Measurements from ENCODE around the gene TSPAN33. TPM values are rescaled to one million over a fixed set of nuclear protein-coding genes. Genes with fewer than 3 reads are reported as not detected.

TSPAN33 gene
- total RNA-seq, 4 donors from 2014 or later, result 5.6 to 9.1 (median 7.8) TPM

DNA sequence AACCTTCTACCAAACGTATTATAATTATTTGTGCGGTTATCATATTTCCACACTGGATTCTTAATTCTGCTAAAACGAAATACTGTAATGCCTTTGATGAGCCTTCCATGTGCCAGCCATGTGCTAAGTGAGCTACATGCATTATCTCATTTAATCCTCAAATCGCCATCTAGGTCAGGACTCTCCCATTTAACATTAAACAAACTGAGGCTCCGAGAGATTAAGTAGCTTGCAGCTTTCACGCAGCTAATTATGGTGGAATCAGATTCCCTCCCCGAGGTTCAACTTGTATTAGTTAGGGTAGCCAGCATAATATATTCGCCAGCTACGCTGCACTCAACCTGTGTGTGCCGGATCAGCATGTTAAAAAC lies 798 bp upstream of the TSPAN33 start:
- H3K4me1 ChIP-seq, result peaks cover 7 to 13% of the 10 kb centered on the region in 2 donors
- no peaks in the 10 kb centered on the region for H3K36me3 ChIP-seq
- peaks cover 0 to 13% (median 7%) of the 10 kb centered on the region in 3 donors for H3K27me3 ChIP-seq
- DNase-seq, result no peak
- in situ Hi-C loops (cut with MboI; ENCODE audit: low sequenced_read_pairs in 4 of 4) (no loop called here), intact Hi-C loops (cut with DNase I; ENCODE audit: low total_unique reads) (no loop called here)
- H3K4me3 ChIP-seq, result peak overlapping the region in 3 of 4 donors; percentile 59 to 62 (median 61)
- no peak for ATAC-seq
- H3K9me3 ChIP-seq, result no peaks in the 10 kb centered on the region
- TF ChIP-seq POLR2A (IDR thresholded peaks at IDR 0.05) (no peak), CTCF (IDR thresholded peaks at IDR 0.05 in 4 of 5, conservative IDR thresholded peaks at IDR 0.05 in 1 of 5) (no peak)
- H3K27ac ChIP-seq, result no peak overlapping the region

DNA sequence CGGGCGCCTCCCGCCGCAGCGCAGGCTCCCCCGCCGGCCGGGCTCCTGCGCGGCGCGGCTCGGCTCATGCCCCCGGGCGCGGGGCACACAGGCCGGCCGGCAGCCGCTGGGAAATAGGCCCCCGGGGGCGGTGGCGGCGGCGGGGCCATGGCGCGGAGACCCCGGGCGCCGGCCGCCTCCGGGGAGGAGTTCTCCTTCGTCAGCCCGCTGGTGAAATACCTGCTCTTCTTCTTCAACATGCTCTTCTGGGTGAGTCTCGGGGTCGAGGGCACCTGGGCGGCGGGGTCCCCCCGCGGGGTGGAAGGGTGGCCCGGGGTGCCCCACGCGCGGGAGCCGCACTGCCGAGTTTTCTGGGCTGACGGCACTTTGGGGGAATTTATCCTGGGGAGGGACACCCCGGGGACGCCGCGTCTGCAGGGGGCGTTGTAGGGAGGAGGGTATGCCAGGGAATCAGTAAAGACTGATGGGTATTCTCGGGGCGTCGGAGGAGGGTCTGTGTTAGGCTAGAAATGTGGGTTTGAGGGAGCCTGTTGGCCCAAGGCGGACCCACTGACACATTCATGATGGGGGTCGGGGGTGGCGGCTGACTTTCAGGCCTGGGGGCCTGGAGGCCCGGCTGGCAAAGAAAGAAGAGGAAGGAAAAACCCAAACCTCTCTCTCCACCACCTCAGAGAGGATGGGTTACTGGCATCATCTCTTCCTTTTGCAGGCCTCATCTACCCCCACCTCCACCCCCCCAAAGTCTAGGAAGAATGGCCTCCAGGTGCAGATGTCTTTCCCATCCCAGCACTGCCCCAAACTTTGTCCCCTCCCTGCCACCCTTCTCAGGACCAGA lies 544 bp downstream of the TSPAN33 start:
- in situ Hi-C loops (cut with MboI; ENCODE audit: low sequenced_read_pairs in 4 of 4), result no loop called here

GRCh38 chr7:129146237-129146979 lies 1.9 kb downstream of the TSPAN33 start:
- TF ChIP-seq CTCF (IDR thresholded peaks at IDR 0.05 in 4 of 5, conservative IDR thresholded peaks at IDR 0.05 in 1 of 5) (no peak), POLR2A (IDR thresholded peaks at IDR 0.05) (no peak)
- Histone ChIP-seq H3K27me3 (peaks cover 0 to 13% (median 7%) of the 10 kb centered on the region in 3 donors), H3K36me3 (no peaks in the 10 kb centered on the region), H3K4me1 (peaks cover 7 to 13% of the 10 kb centered on the region in 2 donors), H3K27ac (no peak overlapping the region), H3K9me3 (no peaks in the 10 kb centered on the region), H3K4me3 (no peak overlapping the region)
- DNase-seq (no peak), ATAC-seq (no peak)
- in situ Hi-C loops (cut with MboI; ENCODE audit: low sequenced_read_pairs in 4 of 4) (no loop called here), intact Hi-C loops (cut with DNase I; ENCODE audit: low total_unique reads) (no loop called here)

More for the DNA sequence above, 544 bp downstream of the TSPAN33 start:
- no peak for TF ChIP-seq POLR2A (IDR thresholded peaks at IDR 0.05)
- Histone ChIP-seq H3K4me1 (peaks cover 7 to 13% of the 10 kb centered on the region in 2 donors), H3K27ac (no peak overlapping the region), H3K4me3 (peak overlapping the region; percentile 40 to 69 (median 56)), H3K36me3 (no peaks in the 10 kb centered on the region), H3K9me3 (no peaks in the 10 kb centered on the region), H3K27me3 (peaks cover 0 to 13% (median 7%) of the 10 kb centered on the region in 3 donors)
- DNase-seq, result no peak
- intact Hi-C loops (cut with DNase I; ENCODE audit: low total_unique reads), result no loop called here
- peak; percentile 28 to 33 for ATAC-seq

- Histone ChIP-seq H3K36me3 (no peaks in the 10 kb centered on the region), H3K9me3 (no peaks in the 10 kb centered on the region), H3K4me3 (no peak overlapping the region), H3K27ac (no peak overlapping the region), H3K4me1 (peaks cover 7 to 13% of the 10 kb centered on the region in 2 donors), H3K27me3 (peaks cover 0 to 11% (median 2%) of the 10 kb centered on the region in 3 donors)
- TF ChIP-seq CTCF (IDR thresholded peaks at IDR 0.05 in 4 of 5, conservative IDR thresholded peaks at IDR 0.05 in 1 of 5), result no peak
- TF ChIP-seq POLR2A (IDR thresholded peaks at IDR 0.05), result no peak
- in situ Hi-C loops (cut with MboI; ENCODE audit: low sequenced_read_pairs in 4 of 4), result no loop called here
- no peak for DNase-seq
- intact Hi-C loops (cut with DNase I; ENCODE audit: low total_unique reads), result no loop called here
- ATAC-seq, result no peak
These were observed 3.2 kb downstream of the TSPAN33 start for GRCh38 chr7:129147731-129148130.

DNA sequence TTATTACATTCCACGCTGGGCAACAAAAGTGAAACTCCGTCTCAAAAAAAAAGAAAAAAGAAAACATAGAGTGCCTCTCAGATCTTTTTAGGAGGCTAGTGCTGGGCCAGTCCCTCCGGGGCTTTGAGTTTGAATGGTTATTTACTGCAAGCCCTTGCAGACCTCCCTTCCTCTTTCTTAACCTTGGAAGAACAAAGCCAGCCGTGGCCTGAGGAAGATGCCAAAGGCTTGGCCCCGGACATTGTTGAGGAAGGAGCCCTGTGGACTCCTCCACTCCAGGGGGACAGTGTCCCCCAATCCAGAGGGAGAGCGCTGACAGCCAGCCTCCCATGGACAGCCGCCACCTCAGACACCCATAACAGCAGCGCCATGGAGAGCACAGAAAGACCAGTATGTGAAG lies 5.0 kb downstream of the TSPAN33 start:
- peaks cover 0 to 7% of the 10 kb centered on the region in 2 donors for H3K4me1 ChIP-seq
- no peak for TF ChIP-seq POLR2A (IDR thresholded peaks at IDR 0.05)
- TF ChIP-seq CTCF (IDR thresholded peaks at IDR 0.05 in 4 of 5, conservative IDR thresholded peaks at IDR 0.05 in 1 of 5), result no peak
- ATAC-seq (no peak), DNase-seq (no peak)
- intact Hi-C loops (cut with DNase I; ENCODE audit: low total_unique reads), result no loop called here
- no peak overlapping the region for H3K27ac ChIP-seq
- H3K27me3 ChIP-seq, result no peaks in the 10 kb centered on the region
- H3K9me3 ChIP-seq, result no peaks in the 10 kb centered on the region
- H3K36me3 ChIP-seq, result no peaks in the 10 kb centered on the region
- in situ Hi-C loops (cut with MboI; ENCODE audit: low sequenced_read_pairs in 4 of 4), result no loop called here
- H3K4me3 ChIP-seq, result no peak overlapping the region

Data from gastrocnemius medialis (tissue), 4 donors.